GM18870 (cell line): ENCODE results near the gene ADAM8.
"Not testable (repeated sequence)": the region's sequence is repeated elsewhere in the genome, so short reads cannot be mapped to it uniquely, and the experiment has no call there.

Experiments
- ATAC-seq: cut with Tn5 transposase; IDR thresholded peaks from one replicate; pipeline ENCODE4 v1.9.1; 2021; ENCODE audit warnings: moderate library complexity; ENCODE audit not compliant: unreplicated experiment

Gene ADAM8

GRCh38 chr10:133276435-133277201 is at the start of gene ADAM8:
Gene ADAM8, minus strand, starts transcription at chr10:133276868. Its CDS starts 51 bp downstream, at chr10:133276817.
- ATAC-seq = no peak

DNA sequence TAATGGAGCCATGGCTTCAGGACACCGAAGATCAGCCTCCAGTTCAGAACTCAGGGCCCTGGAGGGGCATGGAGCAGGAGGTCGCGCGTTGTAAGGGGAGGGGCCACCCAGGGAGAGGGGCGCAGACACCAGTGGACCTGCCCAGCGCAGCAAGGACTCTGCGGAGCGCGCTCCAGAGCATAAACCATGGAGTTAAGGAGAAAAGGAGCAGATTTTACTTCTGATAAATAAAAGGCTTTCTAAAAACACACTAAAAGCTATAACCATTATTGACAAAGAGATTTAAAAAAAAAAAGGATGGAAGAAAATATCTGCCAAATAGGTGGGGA is 49.5 kb upstream of the ADAM8 start:
- no peak for ATAC-seq

GRCh38 chr10:133325440-133326222 is 49.0 kb upstream of the ADAM8 start:
- no peak for ATAC-seq

- ATAC-seq = no peak
These were observed 48.2 kb upstream of the ADAM8 start for GRCh38 chr10:133324857-133325260.

GRCh38 chr10:133324198-133324792 is 47.6 kb upstream of the ADAM8 start:
- no peak for ATAC-seq

DNA sequence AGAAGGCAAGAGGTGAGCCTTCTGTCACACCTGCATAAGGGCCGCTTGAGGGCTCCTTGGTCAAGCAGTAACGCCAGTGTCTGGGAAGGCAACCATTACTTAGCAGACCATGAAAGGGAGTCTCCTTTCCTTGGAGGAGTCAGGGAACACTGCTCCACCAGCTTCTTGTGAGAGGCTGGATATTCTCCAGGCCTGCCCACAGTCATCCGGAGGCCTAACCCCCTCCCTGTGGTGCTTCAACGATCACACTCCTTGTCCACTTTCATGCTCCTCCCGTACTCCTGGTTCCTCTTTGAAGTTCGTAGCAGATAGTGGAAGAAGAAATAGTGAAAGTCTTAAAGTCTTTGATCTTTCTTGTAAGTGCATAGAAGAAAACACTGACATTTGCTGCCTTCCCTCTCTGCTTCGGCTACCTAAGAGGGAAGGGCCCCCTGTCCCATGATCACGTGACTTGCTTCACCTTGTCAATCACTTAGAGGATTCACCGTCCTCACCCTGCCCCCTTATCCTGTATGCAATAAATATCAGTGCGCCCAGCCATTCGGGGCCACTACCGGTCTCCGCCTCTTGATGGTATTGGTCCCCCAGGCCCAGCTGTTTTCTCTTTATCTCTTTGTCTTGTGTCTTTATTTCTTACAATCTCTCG is 45.5 kb upstream of the ADAM8 start:
- not testable (repeated sequence) for ATAC-seq

DNA sequence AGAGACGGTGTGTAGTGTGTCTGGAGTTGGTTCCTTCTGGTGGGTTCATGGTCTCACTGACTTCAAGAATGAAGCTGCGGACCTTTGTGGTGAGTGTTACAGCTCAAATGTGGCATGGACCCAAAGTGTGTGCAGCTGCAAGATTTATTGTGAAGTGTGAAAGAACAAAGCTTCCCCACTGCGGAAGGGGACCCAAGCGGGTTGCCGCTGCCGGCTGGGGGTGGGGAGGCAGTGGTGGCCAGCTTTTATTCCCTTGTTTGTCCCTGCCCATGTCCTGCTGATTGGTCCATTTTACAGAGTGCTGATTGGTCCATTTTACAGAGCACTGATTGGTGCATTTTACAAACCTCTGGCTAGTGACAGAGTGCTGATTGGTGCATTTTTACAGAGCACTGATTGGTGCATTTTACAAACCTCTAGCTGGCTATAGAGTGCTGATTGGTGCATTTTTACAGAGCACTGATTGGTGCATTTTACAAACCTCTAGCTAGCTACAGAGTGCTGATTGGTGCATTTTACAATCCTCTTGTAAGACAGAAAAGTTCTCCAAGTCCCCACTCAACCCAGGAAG is 44.3 kb upstream of the ADAM8 start:
- ATAC-seq = not testable (repeated sequence)

DNA sequence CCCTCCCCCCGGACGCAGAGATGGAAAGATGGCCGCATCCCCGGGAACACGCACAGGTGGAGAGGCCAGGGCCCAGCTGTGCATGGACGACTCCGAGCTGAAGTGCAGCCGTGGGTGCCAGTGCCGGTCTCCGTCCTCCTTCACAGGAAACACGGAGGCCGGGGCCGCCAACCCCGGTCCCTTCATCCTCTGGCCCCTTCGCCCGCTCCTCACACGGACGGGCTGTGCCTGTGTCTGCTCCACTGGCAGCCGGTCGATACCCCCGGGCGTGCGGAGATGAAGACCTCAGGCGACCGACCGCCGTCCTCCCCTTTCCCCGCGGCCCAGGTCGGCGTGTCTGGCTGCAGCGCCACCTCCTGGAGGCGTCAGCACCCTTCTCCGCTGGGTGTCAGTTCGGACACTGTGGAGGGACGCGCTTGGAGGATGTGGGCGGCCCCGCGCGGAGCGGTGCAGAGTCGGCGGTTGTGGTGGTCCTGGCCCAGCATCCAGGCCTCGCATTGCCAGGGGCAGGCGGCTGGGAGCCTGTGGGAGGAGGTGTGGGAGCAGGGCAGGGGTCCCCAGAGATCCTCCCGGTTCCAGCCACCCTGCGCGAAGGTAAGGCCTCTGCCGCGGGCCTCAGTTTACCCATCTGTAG is 41.9 kb upstream of the ADAM8 start:
- no peak for ATAC-seq

DNA sequence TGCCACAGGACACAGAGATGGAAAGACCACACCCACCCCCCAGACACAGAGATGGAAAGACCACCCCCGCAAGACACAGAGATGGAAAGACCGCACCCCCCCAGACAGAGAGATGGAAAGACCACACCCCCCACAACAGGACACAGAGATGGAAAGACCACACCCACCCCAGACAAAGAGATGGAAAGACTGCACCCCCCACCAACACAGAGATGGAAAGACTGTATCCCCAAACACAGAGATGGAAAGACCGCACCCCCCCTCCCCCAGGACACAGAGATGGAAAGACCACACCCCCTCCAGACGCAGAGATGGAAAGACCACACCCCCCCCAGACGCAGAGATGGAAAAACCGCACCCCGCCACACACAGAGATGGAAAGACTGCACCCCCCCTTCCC is 40.1 kb upstream of the ADAM8 start:
- ATAC-seq = no peak

DNA sequence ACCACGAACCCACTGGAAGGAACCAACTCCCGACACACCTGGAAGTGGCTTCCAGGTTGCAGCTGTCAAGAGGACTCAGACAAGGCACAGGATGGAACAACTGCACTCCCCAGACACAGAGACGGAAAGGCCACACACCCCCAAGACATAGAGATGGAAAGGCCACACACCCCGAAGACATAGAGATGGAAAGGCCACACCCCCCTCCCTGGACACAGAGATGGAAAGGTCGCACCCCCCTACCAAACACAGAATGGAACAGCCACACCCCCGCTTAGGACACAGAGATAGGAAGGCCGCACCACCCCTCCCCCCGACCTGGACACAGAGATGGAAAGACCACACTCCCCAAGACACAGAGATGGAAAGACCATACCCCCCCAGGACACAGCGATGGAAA is 39.6 kb upstream of the ADAM8 start:
- no peak for ATAC-seq

GRCh38 chr10:133315847-133316246 is 39.2 kb upstream of the ADAM8 start:
- no peak for ATAC-seq

- ATAC-seq = no peak
These were observed 38.2 kb upstream of the ADAM8 start for GRCh38 chr10:133314911-133315310.

GRCh38 chr10:133313192-133313591 is 36.5 kb upstream of the ADAM8 start:
- ATAC-seq = no peak

DNA sequence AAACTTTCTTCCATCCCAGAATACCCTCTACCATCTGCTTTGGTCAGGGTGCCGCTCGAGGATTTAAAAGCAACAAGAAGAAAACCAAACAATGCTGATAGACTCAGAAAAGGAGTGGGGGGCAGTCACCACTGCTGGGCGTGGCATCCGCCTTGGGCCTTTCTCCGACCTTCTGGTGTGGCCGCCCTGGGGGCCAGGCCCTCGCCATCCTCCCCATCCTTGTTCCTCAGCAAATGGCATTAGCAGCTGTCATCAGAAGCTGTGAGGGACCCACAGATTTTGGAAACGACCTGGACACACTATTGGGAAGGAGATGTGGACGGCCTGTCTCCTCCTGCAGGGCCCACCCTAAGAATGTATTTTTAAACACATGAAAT is 36.1 kb upstream of the ADAM8 start:
- no peak for ATAC-seq

- no peak for ATAC-seq
These were observed 35.5 kb upstream of the ADAM8 start for GRCh38 chr10:133312016-133312768.

GRCh38 chr10:133311570-133311969 is 34.9 kb upstream of the ADAM8 start:
- no peak for ATAC-seq

GRCh38 chr10:133310789-133311188 is 34.1 kb upstream of the ADAM8 start:
- ATAC-seq = no peak

GRCh38 chr10:133310399-133310755 is 33.7 kb upstream of the ADAM8 start:
- no peak for ATAC-seq

DNA sequence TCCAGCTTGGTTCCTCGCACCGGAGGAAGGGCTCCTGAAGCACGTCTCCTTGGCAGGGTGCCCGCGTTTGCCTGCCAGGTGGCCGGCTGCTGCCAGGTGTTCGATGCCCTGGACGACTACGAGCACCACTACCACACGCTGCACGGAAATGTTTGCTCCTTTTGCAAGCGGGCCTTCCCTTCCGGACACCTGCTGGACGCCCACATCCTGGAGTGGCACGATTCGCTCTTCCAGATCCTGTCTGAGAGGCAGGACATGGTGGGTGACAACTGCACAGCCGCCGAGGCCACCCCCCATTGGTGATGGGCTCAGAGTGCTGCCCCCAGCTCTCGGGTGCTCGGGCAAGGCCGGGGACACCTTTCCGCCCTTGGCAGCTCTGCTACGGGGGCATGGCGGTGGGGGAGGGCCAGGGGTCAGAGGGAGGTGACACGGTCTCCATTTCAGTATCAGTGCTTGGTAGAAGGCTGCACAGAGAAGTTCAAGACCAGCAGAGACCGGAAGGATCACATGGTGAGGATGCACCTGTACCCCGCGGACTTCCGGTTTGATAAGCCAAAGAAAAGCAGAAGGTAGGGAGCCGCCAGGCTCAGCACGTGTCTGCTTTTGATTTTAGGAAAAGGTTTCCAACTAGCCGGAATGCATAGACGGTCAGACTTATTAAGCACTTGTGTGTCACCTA is 33.2 kb upstream of the ADAM8 start:
- no peak for ATAC-seq
